ENCODE measurements around the gene MRPL28.

GRCh38 chr16:375927-376816, 5.8 kb upstream of the MRPL28 start:
- no peak for TF ChIP-seq CTCF (IDR thresholded peaks at IDR 0.05)
- no peak for TF ChIP-seq POLR2AphosphoS5 (IDR thresholded peaks at IDR 0.05; ENCODE audit: low read depth, low read length)
- no peak for TF ChIP-seq SIN3A (IDR thresholded peaks at IDR 0.05; ENCODE audit: borderline replicate concordance, insufficient read depth, low read depth, low read length)
- no peak for TF ChIP-seq REST (IDR thresholded peaks at IDR 0.05; ENCODE audit: insufficient read depth in 1 of 2, low read depth in 2 of 2, low read length in 1 of 2)
